ENCODE measurements around the gene SNHG17.
A peak's percentile ranks its signal among the peaks of the same experiment; 100 is the strongest.
"Not testable (repeated sequence)": the region's sequence is repeated elsewhere in the genome, so short reads cannot be mapped to it uniquely, and the experiment has no call there.

SNHG17 gene

DNA sequence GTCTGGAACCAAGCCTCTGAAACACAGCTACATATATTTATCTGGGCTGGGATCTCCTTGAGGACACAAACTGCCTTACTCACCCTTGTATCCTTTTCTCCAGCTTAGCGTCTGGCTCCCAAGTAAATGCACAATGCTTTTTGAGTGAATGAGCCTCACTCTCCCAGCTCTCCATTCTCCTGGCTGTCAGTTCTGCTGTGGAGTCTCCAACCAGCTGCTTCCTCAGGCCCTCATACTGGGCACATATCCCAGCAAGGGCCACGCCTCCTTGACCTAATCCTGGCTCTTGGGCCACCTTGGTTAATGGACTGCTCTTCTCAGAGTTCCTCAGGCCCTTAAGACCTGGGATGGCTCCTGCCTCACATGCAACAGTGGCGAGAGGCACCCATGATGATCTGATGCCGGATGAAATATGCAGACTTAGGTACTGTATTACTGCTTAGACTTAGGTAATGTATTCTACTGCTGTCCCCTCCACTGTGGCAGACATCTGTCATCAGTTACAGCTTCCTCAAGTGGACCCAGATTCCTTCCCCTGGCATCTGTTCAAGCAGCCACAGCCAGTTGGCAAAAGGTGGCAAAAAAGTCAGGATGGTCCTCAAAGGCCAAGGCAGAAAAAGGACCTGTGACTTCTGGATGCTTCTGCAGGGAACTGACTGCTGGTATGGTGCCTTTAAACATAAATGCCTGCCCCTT lies 16.5 kb downstream of the SNHG17 start:
- DNase-seq = no peak

DNA sequence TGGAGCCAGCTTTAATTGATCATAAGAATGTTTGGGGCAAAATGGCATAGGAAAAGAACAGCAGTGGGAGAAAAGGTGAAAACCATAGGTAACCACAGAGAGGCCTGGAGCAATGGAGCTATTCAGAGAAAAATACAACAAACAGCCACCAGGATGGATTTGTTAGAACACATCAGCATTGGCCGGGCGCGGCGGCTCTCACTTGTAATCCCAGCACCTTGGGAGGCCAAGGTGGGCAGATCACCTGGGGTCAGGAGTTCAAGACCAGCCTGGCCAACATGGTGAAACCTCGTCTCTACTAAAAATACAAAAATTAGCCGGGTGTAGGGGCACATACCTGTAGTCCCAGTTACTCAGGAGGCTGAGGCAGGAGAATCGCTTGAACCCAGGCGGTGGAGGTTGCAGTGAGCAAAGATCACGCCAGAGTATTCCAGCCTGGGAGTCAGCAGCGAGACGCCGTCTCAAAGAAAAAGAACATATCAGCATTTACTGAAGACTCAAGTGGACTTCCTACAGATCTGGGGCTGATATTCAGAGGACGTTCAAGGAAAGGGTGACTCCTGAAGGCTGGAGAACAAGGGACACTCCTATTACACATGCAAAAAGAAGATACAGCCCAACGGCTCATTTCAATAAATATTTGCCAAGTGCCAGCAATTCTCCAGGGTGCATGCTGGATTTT lies 20.2 kb downstream of the SNHG17 start:
- DNase-seq = no peak

DNA sequence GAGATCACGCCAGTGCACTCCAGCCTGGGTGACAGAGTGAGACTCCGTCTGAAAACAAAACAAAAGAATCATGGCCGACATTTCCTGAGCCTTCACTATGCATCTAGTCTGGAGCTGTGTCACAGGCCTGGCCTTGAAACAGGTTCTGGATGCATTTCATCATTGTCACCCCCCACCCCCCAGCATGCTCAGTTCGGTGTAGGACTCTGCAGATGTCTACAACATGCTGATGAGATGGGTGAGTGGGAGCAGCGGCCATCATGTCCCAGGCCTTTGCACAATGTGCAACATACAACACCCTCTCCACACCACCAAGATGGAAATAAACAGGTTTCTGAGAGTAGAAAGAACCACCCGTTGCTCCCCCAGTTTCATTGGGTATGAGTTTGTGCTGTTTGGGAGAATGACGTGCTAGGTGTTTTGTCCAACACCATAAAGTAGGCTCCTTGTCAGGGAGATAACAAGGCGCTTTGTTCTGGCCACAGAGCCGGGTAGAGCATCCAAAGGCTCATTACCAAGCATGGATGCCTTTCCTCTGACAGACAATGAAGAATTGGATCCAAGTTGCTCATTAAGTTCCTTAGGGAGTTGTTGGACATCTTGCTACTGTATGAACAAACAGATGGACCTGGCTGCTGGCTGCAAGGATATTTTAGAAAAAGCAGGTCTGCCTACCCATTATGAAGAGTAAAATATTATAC lies 22.1 kb downstream of the SNHG17 start:
- no peak for DNase-seq

DNA sequence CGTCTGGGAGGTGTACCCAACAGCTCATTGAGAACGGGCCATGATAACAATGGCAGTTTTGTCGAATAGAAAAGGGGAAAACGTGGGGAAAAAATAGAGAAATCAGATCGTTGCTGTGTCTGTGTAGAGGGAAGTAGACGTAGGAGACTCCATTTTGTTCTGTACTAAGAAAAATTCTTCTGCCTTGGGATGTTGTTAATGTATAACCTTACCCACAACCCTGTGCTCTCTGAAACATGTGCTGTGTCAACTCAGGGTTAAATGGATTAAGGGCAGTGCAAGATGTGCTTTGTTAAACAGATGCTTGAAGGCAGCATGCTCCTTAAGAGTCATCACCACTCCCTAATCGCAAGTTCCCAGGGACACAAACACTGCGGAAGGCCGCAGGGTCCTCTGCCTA lies 27.3 kb downstream of the SNHG17 start:
- DNase-seq = not testable (repeated sequence)

DNA sequence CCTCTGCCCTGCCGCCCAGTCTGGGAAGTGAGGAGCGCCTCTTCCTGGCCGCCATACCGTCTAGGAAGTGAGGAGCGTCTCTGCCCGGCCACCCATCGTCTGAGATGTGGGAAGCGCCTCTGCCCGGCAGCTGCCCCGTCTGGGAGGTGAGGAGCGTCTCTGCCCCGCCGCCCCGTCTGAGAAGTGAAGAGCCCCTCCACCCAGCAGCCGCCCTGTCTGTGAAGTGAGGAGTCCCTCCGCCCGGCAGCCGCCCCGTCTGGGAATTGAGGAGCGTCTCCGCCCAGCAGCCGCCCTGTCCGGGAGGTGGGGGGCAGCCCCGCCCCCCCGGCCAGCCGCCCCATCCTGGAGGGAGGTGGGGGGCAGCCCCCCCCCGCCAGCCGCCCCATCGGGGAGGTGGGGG lies 27.8 kb downstream of the SNHG17 start:
- DNase-seq = no peak

DNA sequence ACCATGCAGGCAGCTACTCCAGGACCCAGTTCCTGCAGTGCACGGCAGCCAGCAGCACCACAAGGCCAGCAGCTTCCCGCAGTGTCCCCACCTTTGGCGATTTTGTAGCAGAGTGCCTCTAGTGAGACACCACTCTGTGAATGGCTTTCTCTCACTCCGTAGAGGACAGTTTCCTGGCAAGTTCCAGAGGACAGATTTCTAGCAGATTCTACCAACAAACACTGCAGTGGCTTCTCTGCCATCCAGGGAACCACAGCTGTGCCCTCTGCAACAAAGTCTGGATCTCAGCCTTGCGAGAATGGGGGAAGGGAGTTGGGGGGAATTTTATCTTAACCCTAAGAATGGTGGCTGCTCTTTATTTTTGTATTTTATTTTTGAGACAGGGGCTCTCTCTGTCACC lies 28.7 kb downstream of the SNHG17 start:
- no peak for DNase-seq

DNA sequence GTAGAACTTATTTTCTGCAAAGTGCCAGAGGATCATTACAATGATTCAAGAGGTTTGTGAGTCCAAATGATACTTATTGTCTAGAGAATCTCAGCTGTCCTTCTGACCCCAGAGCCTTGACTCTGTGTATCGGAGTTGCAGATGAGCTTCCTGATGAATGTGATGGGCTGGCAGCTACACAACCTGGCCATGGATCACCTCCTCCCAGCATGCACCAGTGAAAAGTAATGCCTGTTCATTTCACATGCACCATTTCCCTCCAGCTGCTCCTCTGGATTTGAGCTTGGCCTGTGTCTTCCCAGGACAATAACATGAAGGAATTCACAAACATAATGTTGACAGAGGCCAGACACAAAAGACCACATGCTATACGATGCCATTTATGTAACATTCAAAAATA lies 30.0 kb downstream of the SNHG17 start:
- DNase-seq = no peak

DNA sequence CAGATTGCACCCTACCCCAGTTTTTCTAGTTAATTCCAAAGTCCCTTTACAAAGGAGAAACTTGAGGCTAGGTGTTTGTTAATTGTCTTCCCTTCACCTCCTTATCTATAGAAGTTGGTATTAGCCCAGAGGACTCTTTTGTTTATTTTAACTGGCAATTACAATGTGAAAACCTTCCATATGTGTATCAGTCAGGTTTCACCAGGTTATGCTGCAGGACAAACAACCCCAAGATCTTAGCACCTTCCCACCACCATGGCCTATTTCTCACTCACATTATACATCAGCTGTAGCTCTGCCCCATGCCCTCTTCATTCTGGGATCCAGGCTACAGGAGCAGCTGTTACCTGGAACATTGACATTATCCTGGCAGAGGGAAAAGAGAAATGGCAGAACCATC lies 31.1 kb downstream of the SNHG17 start:
- no peak for DNase-seq

DNA sequence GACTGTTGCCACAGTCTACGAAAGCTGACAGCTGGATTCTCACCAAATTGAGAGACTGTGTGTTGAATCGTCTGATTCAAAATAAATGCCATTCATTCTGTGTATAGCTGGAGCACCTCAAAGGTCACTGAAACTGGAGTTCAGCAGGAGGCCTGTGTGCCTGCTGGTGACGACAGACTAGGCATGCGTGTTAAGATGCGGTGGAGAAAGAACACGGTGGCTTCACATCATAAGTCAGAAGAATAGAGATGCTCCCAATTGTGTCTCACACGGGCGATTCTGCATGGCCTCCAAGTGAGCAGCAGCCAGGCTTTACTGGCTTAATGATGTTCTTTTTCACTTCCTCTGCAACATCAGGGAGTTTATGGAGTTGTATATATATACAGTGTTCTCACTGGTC lies 32.3 kb downstream of the SNHG17 start:
- no peak for DNase-seq

DNA sequence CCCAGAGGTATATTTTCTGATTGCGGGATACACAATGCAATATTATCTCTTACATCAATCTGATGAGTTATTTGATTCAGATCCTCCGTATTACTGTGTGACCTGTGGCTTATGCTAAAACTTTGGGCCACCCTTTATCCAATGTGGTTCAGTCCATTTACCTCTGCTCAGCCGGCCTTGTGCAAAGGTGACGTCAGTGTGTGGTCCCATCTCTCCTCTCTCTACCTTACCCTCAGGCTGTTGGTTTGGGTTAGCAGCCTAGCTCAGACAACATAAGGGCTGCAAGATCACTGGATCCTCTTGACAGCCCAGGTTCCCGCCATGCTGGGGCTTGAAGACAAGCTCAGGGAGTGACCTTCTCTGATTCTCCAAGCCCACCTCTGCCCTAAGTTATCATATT lies 33.0 kb downstream of the SNHG17 start:
- no peak for DNase-seq

DNA sequence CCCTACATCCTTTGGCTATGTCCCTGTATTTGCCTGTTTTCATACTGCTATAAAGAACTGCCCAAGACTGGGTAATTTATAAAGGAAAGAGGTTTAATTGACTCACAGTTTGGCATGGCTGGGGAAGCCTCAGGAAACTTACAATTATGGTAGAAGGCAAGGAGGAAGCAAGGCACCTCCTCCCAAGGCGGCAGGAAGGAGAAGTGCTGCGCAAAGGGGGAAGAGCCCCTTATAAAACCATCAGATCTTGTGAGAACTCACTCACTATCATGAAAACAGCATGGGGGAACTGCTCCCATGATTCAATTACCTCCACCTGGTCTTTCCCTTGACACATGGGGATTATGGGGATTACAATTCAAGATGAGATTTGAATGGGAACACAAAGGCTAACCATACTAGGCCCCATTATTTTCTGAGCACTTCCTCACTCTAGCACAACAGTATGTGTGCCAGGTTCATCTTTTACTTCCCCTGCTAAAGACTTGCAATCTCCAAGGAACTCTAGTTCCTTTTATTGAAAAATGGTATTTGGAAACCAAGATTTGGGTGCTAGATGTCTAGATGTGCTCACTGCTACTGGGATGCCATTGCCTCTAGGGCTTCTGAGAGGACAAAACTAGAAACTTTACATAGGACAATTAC lies 39.3 kb downstream of the SNHG17 start:
- DNase-seq = peak; percentile 23

DNA sequence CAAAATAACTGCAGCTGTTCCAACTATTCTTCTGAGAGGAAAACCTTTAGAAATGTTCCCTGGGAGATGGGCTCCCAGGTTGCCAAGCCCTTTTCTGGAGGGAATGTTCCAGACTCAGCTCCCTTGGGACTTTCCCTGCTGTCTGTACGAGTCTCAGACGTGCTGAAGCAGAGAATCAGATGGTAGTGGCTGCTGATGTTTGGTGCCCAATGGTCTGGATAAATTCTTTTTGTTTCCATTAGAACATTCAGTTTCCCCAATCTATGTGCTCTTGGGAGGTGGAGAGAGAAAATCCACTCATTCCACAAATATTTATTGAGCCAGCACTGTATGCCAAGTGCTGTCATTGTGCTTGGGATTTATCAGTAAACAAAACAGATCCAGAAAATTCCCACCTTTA lies 40.0 kb downstream of the SNHG17 start:
- no peak for DNase-seq

DNA sequence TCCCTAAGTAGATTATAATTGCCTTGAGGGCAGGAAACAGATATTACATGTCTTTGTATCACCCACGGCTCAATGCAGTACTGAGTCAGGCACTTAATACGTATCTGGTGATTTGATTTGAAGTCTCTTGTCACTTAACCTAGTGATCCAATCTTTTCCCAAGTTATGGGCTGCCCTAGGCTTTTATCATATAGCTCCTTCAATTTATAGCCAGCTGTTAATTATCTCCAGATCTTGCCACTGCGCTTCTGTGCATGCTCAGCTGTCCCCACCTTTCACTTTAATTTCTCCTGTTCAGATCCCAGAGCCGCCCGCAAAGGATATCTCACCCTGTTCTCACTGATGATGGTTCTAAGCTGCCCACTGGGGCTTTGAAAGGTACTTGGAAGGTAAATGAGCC lies 41.9 kb downstream of the SNHG17 start:
- no peak for DNase-seq

DNA sequence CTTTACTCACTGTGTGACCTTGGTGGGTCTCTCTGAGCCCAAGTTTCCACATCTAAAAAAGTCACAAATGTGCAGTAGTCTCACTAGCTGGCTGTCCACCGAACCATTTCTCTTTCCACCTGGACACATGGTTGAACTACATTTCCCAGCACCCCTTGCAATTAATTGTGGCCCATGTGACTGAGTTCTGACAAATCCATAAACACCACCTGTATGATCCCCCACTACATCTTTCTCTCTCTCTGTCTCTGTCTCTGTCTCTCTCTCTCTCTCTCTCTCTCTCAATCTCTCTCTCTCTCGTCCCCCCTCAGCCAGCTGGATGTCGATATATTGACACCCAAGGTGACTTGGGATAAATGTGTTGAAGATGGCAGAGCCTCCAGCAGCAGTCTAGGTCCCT lies 42.8 kb downstream of the SNHG17 start:
- DNase-seq = no peak

DNA sequence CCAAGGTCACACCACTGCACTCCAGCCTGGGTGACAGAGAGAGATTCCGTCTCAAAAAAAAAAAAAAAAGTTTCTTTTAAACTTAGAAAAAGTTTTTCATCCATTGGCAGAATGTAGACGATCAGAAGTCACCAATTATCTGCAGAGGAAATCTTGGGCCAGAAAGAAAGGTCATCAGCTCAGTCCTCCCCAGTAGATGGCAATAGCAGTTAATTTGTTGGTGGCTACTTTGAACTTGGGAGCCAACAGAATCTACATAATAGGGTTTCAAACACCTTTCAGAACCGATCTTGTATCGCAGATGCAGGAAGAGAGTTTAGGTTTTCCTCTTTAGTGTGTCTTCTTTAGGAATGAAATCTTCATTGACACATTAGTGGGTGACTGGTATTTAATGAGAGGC lies 47.2 kb downstream of the SNHG17 start:
- peak; percentile 11 for DNase-seq

DNA sequence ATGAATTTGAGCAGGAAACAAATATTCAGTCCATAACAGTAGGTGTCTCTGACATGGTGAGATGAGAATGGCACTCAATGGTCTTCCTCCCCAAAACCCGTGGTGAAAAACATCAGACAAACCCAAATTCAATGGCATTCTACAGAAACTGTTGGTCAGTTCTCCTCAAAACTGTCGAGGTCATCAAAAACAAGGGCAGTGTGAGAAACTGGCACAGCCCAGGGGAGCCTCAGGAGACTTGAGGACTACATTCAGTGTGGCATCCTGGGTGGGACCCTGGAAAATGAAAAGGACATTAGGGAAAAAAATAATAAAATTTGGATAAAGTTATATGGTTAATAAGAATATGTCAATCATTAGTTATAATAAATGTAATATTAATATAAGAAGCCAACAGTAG lies 48.3 kb downstream of the SNHG17 start:
- DNase-seq = no peak

DNA sequence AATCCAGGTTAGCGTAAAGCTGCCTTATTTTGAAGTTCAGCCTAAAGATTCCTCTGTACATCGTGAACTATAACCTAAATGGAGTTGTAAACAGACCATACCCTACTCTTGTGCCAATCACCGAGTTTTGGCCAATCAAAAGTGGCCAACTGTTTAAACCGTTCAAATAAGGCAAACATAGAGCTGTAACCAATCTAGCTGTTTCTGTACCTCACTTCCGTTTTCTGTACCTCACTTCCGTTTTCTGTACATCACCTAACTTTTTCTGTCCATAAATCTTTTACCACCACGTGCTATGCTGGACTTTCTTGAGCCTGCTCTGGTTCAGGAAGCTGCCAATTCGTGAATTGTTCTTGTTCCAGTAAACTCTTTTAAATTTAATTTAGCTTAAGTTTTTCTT lies 49.1 kb downstream of the SNHG17 start:
- DNase-seq = peak; percentile 6

DNA sequence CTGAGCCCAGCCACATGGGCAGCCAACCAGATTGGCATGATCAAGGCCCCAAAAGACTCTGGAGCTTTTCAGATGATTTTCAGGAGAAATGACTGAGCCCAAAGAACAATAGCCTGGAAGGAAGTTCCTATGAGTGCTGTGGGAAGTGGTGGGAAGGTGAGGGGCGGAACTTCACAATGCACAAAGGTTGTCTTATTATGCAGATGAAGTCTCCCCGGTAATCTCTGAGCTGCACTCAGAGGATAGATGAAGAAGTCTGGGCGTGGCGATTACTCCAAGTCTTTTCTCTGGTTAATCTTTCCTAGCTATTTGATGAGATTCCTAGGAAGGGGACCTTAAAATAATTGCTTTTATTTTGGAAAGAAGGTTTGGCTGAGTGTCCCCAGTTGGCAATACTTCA lies 52.0 kb downstream of the SNHG17 start:
- DNase-seq = no peak

DNA sequence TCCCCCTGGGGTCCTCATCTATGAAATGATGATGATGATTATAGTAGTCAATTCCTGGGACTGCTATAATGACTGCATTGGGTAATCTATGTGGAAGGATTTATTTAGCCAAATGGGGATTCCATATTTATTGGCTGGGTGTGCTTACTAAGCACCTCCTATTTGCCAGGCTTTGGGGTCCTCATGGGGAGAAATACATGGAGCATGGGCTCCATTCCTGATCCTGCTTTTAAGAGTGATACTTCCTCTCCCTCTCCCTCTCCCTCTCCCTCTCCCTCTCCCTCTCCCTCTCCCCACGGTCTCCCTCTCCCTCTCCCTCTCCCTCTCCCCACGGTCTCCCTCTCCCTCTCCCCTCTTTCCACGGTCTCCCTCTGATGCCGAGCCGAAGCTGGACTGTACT lies 57.3 kb downstream of the SNHG17 start:
- DNase-seq = not testable (repeated sequence)

DNA sequence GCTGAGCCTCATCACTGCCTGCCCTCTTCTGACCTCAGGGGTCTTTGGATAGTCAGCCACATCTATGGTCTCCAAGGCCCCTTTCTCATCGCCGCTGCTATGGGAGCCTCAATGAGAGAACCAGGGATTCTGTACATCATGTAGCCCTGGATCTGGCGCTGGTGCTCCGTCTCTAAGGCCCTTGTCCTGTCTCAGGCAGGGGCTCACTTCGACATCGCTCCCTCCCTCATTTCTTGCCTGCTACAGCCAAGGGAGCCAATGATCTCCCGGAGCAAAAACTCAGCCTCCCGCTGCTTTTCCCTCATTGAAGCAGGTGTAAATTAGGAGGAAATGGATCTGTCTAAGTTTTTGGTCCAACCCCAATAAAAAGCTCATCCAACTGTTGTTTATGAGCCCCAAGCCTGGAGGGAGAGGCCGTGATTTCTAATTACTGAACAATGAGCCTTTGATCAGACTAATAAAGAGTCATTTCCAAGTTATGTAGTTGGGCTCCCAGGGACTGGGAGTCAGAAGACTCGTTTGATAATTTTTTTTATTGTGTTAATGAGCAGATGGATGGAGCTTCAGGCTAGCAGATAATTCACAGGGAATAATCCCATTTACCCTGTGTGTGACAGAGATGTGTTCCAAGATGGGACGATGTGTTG lies 58.0 kb downstream of the SNHG17 start:
- DNase-seq = no peak

DNA sequence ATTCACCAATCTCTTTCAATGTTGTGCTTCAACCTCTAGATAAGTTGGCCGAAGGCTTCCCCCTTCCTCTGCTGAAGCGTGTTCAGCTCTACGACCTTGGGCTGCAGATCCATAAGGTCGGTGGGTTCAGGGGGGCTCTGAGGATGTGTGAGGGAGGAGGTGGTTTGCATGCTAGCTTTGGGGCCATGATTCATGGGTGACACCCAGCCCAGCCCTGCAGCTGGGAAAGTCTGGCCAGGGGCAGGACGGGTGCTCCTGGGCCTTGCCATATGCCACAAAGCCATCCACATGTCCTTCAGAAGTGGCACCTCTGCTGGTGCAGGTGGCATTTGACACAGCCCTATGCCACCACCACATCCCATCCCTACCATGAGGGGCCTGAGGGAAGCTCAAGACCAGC lies 61.2 kb downstream of the SNHG17 start:
- DNase-seq = no peak

DNA sequence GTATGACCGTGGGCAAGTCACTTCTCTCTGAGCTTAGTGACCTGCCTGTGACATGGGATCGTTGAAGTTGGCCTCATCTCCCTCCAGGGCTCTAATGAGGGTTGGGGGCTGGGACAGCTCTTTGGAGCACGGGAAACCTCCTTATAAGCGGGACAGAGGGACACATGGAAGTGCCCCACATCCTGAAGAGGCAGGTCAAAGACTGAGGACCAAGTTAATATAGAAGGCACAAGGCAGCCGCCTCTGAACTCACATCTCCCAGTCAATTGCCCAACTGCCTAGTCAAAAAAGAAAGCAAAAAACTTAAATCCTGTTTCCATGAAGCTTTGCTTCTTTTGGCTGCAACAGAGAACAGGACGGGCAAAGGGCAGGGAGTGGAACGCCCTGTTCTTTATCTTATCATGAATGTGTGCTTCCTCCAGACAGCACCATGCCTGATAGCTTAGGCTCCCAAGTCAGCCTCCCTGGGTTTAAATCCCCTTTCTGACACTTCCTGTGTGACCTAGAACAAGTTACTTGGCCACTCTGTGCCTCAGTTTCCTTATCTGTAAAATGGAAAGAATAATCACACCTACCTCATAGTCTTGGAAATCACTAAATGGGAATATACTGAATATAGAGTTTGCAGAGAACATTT lies 61.8 kb downstream of the SNHG17 start:
- peak; percentile 87 for DNase-seq

DNA sequence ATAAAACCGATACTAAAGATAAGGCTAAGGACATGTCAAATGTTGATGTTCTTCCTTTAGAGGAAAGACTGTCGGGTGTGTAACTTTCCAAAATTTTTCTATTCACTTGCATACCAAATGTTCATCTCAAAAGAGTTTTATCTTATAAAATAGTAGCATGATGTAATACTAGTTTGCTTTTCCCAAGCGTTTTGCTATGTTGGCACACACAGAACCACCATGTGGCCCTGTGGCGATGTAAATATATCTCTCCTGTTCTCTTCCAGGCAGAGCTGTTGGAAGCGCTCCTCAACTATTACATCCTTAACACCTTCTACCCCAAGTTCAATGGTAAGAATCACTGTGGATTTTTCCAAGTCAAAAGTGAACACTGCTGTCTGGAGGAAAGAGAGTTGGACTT lies 62.3 kb downstream of the SNHG17 start:
- DNase-seq = no peak

Data from OCI-M1 (cell line).